KMS-11 (cell line): ENCODE results near the gene VSNL1.

ENCODE experiments used
- H2AFZ ChIP-seq: fragments of 200-600 bp; sonication (generic); 2 replicates; pipeline ENCODE4 v1.6.1; 2016; ENCODE audit warnings: antibody characterized with exemption, mixed run types, low read depth
- H3K27ac ChIP-seq: fragments of 200-600 bp; sonication (generic); 2 replicates; pipeline ENCODE4 v1.6.1; 2016; ENCODE audit warnings: mild to moderate bottlenecking, mixed run types
- H3K27me3 ChIP-seq: fragments of 200-600 bp; sonication (generic); 2 replicates; pipeline ENCODE4 v1.6.1; 2017; ENCODE audit warnings: mild to moderate bottlenecking, low read depth, mixed run types, moderate library complexity; ENCODE audit not compliant: insufficient read depth
- H3K36me3 ChIP-seq: fragments of 200-600 bp; sonication (generic); 2 replicates; pipeline ENCODE4 v1.6.1; 2017; ENCODE audit warnings: mild to moderate bottlenecking, mixed run types; ENCODE audit not compliant: insufficient read depth
- H3K4me1 ChIP-seq: fragments of 200-600 bp; sonication (generic); 2 replicates; pipeline ENCODE4 v1.6.1; 2016; ENCODE audit warnings: mild to moderate bottlenecking, low read depth, mixed run types; ENCODE audit not compliant: poor library complexity, severe bottlenecking
- H3K4me2 ChIP-seq: fragments of 200-600 bp; sonication (generic); 2 replicates; pipeline ENCODE4 v1.7.0; 2016; ENCODE audit warnings: mild to moderate bottlenecking, mixed run types
- H3K4me3 ChIP-seq: fragments of 200-600 bp; sonication (generic); IDR thresholded peaks from 2 replicates; pipeline ENCODE4 v1.6.1; 2017; ENCODE audit warnings: low read depth, low read length, mixed read lengths; ENCODE audit not compliant: insufficient read depth
- H3K79me2 ChIP-seq: fragments of 200-600 bp; sonication (generic); 2 replicates; pipeline ENCODE4 v1.6.1; 2016; ENCODE audit warnings: low read depth, mixed run types; ENCODE audit not compliant: insufficient read depth
- H3K9ac ChIP-seq: fragments of 200-600 bp; sonication (generic); 2 replicates; pipeline ENCODE4 v1.6.1; 2016; ENCODE audit warnings: mild to moderate bottlenecking, mixed run types
- H4K20me1 ChIP-seq: fragments of 200-600 bp; sonication (generic); 2 replicates; pipeline ENCODE4 v1.6.1; 2016; ENCODE audit warnings: mild to moderate bottlenecking, mixed run types; ENCODE audit not compliant: insufficient read depth
- CTCF ChIP-seq: fragments of 200-600 bp; sonication (generic); conservative IDR thresholded peaks from 2 replicates; pipeline ENCODE4 v1.6.1; 2017; ENCODE audit warnings: low read depth, mild to moderate bottlenecking, antibody characterized with exemption, low read length, moderate library complexity, mixed read lengths

Gene VSNL1

GRCh38 chr2:17683981-17684380 lies 143.5 kb downstream of the VSNL1 start:
- no peaks in the 10 kb centered on the region for H3K27me3 ChIP-seq
- no peak overlapping the region for H3K4me2 ChIP-seq
- H3K27ac ChIP-seq: no peak overlapping the region
- H2AFZ ChIP-seq: no peak overlapping the region
- no peaks in the 10 kb centered on the region for H3K79me2 ChIP-seq
- no peaks in the 10 kb centered on the region for H4K20me1 ChIP-seq
- no peak overlapping the region for H3K4me3 ChIP-seq
- H3K36me3 ChIP-seq: peaks cover 3% of the 10 kb centered on the region; the same call in 1 of the 2 replicates
- H3K9ac ChIP-seq: no peak overlapping the region
- TF ChIP-seq CTCF: no peak
- H3K4me1 ChIP-seq: no peaks in the 10 kb centered on the region

GRCh38 chr2:17688600-17688999 lies 148.1 kb downstream of the VSNL1 start:
- H3K4me1 ChIP-seq: no peaks in the 10 kb centered on the region
- no peak for TF ChIP-seq CTCF
- H4K20me1 ChIP-seq: no peaks in the 10 kb centered on the region
- H3K36me3 ChIP-seq: 0 out of 2 replicates have a peak, but pooled peaks cover 4% of the 10 kb centered on the region
- no peaks in the 10 kb centered on the region for H3K79me2 ChIP-seq
- no peak overlapping the region for H3K4me2 ChIP-seq
- no peak overlapping the region for H3K27ac ChIP-seq
- H3K4me3 ChIP-seq: no peak overlapping the region
- no peak overlapping the region for H2AFZ ChIP-seq
- H3K9ac ChIP-seq: no peak overlapping the region
- no peaks in the 10 kb centered on the region for H3K27me3 ChIP-seq

- no peaks in the 10 kb centered on the region for H4K20me1 ChIP-seq
- no peak for TF ChIP-seq CTCF
- no peak overlapping the region for H3K27ac ChIP-seq
- H2AFZ ChIP-seq: no peak overlapping the region
- no peak overlapping the region for H3K4me3 ChIP-seq
- H3K4me1 ChIP-seq: no peaks in the 10 kb centered on the region
- H3K9ac ChIP-seq: no peak overlapping the region
- H3K79me2 ChIP-seq: no peaks in the 10 kb centered on the region
- no peaks in the 10 kb centered on the region for H3K27me3 ChIP-seq
- 0 out of 2 replicates have a peak, but pooled peaks cover 4% of the 10 kb centered on the region for H3K36me3 ChIP-seq
- H3K4me2 ChIP-seq: no peak overlapping the region
Measured at GRCh38 chr2:17689010-17689409, 148.5 kb downstream of the VSNL1 start.

GRCh38 chr2:17690776-17691175 lies 150.3 kb downstream of the VSNL1 start:
- no peaks in the 10 kb centered on the region for H4K20me1 ChIP-seq
- no peak overlapping the region for H3K9ac ChIP-seq
- no peaks in the 10 kb centered on the region for H3K27me3 ChIP-seq
- no peak overlapping the region for H2AFZ ChIP-seq
- no peak overlapping the region for H3K27ac ChIP-seq
- peaks cover 4% of the 10 kb centered on the region; the same call in 1 of the 2 replicates for H3K36me3 ChIP-seq
- H3K4me2 ChIP-seq: no peak overlapping the region
- no peak for TF ChIP-seq CTCF
- no peaks in the 10 kb centered on the region for H3K4me1 ChIP-seq
- H3K79me2 ChIP-seq: no peaks in the 10 kb centered on the region
- H3K4me3 ChIP-seq: no peak overlapping the region
